Activated CD8-positive, alpha-beta memory T cell treated with anti-CD3 and anti-CD28 coated beads, Interleukin-2, amount 50 U/mL, for 24 hours (primary cell): ENCODE results near the gene GBF1.
A peak's percentile ranks its signal among the peaks of the same experiment; 100 is the strongest.

Experiments
- DNase-seq: peaks from one replicate; pipeline ENCODE4 v3.0.0-alpha.2; 2020; ENCODE audit errors: extremely low read depth

GBF1 gene

GRCh38 chr10:102352066-102352715 is 106.9 kb downstream of the GBF1 start:
- peak; percentile 37 for DNase-seq

GRCh38 chr10:102354451-102354850 is 109.1 kb downstream of the GBF1 start:
- no peak for DNase-seq

DNA sequence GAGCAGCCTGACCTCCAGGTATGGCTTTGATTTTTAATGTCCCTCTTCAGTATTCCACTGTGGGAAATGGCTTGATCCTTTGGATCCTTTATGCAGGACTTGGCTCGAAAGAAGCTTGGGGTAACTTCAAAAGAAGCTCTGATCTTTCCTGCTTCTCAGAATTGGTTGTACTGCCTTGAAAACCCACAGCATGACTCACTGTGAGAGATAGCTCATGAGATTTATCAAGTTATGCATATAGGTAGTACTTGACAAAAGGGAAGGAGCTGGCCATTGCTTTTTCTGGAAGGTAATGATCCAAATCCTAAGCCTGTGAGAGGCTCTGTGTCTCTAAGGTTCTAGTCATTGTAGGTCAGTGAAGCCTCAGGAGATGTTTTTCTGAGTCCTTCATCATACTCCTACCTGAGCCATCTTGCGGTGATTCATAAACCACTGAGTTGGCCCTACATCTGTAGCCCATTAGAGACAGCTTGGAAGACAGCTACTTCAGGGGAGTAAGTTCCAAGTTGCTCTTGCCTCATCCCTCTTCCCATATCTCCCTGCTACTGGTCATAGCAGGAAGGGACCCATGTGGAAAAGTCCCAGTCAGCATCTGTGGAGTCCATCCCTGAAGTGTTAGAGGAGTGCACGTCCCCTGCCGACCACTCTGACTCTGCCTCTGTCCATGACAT is 113.5 kb downstream of the GBF1 start:
- DNase-seq = no peak

DNA sequence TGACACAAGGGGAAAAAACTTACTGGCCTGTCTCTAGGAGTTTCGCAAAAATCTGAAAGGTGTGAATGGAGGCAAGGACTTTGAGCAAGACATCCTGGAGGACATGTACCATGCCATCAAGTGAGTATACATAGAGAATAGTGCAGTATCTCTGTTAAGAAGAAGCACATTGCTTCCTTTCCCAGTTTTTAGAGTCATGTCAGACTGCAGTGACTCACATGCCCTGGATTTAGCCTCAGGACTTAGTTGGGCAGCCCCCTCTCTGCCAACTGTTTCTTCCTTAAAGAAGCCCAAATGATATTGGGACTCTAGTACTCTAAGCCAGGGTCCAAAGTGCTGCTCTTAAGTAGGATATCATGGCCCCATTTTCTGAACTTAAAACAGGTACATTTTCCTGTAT is 122.1 kb downstream of the GBF1 start:
- DNase-seq = no peak

DNA sequence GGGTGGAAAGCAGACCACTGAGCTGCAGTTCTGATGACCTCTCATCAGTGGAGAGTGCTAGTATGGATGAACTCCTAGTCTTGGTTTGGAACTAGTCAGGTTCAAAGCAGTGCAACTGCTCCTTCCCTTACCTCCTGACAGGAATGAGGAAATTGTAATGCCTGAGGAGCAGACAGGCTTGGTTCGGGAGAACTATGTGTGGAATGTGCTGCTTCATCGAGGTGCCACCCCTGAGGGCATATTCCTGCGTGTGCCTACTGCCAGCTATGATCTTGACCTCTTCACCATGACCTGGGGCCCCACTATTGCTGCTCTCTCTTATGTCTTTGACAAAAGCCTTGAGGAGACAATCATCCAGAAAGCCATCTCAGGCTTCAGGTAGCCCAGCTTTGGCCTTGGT is 122.7 kb downstream of the GBF1 start:
- DNase-seq = no peak

DNA sequence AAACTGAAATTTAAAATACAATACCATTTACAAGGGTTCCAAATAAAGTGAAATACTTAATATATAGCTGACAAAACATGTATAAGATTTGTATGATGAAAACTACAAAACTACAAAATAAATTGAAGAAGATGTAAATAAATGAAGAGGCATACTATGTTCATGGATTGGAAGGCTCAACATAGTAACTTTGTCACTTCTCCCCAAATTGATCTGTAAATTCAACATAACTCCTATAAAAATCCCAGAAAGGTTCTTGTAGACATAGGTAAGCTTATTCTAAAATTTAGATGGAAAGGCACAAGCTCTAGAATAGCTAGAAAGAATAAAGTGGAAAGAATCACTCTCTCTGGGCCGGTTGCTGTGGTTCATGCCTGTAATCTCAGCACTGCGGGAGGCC is 126.0 kb downstream of the GBF1 start:
- DNase-seq = no peak

DNA sequence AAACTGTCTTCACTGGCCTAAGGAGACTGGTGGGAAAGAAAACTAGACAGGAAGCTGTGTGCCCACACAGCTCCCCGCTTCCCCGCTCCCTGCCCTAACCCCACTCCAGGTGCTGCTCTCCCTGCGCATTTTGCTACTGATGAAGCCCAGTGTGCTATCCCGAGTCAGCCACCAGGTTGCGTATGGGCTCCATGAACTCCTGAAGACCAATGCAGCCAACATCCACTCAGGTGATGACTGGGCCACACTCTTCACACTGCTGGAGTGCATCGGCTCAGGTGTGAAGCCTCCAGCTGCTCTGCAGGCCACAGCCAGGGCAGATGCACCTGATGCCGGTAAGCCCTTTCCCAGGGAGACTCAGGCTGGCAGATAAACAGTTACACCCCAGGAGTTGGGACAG is 129.9 kb downstream of the GBF1 start:
- no peak for DNase-seq

DNA sequence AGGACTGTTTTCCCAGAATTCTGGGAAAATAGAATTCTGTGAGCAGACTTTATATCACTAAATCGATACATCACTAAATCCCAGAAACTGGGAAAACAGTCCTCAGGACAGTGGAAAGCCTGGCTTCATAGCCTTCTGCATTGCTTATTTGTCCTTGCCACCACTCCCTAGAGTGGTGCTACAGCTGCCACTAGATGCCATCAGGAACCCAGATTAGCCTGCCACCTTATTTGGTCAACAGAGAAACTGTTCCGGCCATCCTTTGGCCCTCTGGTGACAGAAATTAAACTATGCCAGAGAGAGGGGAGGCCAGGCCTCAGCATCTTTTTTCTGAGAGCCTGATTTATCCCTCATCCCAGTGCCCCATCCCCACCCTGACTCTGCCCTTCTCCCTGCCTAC is 130.5 kb downstream of the GBF1 start:
- DNase-seq = no peak

DNA sequence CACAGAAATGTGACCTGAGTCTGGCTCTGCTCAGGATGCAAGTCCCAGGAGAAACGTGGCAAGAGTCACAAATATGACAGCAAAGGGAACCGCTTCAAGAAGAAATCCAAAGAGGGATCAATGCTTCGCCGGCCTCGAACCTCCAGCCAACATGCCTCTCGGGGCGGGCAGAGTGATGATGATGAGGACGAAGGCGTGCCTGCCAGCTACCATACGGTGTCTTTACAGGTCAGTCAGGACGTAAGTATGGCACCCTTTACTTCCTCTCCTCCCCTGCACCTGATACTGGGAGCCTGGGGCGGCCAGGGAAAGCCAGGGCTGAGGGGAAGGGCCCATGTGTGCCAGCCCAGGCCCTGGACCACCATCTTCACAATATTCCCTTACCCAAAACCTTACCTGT is 131.6 kb downstream of the GBF1 start:
- DNase-seq = no peak

DNA sequence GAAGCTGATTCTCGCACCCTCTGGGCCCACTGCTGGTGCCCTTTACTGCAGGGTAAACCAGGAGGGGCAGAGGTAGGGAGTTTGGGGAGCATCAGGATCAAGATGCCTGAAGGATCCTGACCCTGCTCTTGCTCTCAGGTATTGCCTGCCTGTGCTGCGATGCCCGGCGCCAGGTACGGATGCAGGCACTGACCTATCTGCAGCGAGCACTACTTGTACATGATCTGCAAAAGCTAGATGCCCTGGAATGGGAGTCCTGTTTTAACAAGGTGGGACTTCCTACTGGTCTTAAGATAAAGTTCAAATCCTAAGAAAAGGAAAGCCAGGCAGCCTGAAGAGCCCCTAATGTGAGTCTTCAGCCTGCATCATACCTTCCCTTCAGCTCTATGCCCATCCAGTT is 134.1 kb downstream of the GBF1 start:
- no peak for DNase-seq

DNA sequence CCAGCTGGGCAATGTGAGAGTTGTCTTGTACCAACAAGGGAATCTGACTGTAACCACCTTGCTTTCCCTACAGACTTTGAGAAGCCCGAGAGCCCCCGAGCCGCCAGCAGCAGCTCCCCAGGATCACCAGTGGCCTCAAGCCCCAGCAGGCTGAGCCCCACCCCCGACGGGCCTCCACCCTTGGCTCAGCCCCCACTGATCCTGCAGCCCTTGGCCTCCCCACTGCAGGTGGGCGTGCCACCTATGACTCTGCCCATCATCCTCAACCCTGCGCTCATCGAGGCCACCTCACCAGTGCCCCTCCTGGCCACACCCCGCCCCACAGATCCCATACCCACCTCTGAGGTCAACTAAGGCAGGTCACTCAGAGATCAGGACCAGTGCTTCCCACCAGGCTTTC is 136.7 kb downstream of the GBF1 start:
- DNase-seq = no peak

- DNase-seq = no peak
Observed at GRCh38 chr10:102382871-102383270, 137.5 kb downstream of the GBF1 start.

DNA sequence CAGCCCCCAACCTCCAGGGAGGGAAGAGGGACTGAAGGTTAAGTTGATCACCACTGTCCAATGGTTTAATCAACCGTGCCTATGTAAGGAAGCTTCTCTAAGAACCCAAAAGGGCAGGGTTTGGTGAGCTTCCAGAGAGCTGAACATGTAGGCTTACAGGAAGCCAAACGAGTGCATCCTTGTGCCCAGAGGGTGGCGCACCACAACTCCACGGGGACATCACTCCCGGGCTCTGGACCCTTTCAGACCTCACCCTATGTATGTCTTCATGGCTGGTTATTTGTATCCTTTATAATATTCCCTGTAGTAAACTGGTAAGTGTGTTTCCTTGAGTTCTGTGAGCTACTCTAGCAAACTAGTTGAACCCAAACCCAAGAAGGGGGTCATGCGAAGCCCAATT is 138.7 kb downstream of the GBF1 start:
- no peak for DNase-seq

DNA sequence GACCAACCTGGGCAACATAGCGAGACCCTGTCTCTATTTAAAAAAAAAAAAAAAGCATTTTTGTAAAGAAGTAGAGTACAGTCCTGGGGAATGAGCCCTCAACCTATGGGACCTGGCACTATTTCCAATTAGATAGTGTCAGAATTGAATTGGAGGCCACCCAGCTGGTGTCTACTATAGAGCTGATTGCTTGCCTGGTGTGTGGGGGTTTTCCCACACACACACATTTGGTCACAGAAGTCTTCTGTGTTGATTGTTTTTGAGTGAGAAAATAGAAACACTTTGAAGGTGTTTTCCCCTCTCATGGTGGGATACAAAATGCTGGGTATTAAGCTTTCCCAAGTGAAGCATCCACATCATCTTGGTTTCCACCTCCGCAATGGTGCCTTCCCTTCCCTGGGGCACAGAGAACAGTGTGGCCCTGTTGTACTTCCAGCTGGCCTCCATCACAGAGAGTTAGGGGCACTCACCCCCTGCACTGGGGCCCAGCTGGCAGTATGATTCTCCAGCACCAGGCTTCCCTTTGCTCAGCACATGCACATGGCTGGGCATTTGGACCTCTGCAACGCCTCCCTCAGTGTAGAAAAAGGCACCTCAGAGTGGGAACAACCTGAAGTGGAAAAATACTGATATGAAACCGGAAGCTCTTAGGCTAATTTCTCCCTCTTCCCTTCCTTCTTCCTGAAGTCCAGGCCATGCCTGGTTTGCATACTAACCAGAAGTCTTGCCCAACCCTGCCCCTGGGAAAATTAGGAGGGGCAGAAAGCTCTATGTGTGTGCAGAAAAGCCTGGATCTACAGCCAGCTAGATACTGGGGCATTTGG is 139.5 kb downstream of the GBF1 start:
- DNase-seq = no peak

GRCh38 chr10:102389894-102390293 is 144.6 kb downstream of the GBF1 start:
- no peak for DNase-seq

DNA sequence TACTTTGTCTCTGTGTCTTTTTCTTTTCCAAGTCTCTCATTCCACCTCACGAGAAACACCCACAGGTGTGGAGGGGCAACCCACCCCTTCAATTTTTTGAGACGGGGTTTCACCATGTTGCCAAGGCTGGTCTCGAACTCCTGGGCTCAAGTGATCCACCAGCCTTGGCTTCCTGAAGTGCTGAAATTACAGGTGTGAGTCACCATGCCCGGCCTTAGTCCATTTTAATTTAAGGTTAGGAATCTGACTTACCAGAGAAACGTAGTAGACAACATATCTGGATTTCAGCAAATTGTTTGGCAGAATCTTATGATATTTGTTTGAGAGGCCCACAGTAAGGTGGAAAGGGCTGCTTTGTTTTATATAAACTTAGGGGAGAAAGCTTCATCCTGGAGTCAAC is 147.0 kb downstream of the GBF1 start:
- no peak for DNase-seq

DNA sequence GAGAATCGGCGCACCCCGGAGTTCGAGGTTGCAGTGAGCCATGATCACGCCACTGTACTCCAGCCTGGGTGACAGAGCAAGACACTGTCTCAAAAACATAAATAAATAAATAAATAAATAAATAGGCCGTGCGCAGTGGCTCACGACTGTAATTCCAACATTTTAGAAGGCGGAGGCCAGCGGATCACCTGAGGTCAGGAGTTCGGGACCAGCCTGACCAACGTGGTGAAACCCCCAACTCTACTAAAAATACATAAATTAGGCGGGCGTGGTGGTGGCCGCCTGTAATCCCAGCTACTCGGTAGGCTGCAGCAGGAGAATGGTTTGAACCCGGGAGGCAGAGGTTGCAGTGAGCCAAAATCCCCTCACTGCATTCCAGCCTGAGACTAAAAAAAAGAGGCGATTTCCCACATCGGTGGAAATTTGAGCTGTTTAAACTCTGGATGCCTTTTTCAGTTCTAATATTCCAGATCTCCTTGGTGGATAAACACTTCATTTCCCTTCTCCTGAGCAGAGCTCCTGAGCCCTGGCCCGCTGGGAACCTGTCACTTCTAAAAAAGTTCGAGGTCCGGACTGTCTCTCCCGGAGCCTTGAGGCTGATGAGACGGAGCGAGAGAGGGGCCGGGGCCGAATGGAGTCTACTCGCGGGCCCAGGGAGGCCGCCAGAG is 148.2 kb downstream of the GBF1 start:
- DNase-seq = no peak

GRCh38 chr10:102394079-102394800 is 148.9 kb downstream of the GBF1 start:
- peak; percentile 99 for DNase-seq

DNA sequence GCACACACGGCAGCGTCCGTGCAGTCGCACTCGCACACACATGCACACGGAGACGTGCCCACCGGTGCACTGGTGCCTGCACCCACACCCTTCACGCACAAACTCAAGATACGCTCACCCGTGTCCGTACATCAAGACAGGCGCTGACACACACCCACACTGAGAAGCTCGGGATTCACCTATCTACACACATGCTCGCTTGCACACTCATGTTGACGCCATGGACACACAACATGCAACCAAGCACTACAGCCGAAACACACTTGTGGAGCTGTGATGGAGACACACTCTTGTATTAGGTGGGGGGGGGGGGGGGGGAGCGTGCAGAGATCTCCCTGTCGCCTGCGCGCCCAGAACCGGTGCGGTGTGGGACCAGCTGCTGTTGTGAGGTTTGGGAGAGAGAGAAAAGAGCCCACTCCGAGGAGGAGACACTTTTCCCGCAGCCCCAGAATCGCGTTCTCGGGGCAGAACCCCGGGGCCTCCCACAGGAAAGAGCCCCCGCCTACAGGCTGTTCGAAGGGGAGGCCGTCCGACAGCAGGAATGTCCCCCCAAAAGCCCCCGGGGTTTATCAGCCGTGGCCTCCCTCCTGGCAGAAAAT is 149.6 kb downstream of the GBF1 start:
- peak; percentile 31 for DNase-seq

DNA sequence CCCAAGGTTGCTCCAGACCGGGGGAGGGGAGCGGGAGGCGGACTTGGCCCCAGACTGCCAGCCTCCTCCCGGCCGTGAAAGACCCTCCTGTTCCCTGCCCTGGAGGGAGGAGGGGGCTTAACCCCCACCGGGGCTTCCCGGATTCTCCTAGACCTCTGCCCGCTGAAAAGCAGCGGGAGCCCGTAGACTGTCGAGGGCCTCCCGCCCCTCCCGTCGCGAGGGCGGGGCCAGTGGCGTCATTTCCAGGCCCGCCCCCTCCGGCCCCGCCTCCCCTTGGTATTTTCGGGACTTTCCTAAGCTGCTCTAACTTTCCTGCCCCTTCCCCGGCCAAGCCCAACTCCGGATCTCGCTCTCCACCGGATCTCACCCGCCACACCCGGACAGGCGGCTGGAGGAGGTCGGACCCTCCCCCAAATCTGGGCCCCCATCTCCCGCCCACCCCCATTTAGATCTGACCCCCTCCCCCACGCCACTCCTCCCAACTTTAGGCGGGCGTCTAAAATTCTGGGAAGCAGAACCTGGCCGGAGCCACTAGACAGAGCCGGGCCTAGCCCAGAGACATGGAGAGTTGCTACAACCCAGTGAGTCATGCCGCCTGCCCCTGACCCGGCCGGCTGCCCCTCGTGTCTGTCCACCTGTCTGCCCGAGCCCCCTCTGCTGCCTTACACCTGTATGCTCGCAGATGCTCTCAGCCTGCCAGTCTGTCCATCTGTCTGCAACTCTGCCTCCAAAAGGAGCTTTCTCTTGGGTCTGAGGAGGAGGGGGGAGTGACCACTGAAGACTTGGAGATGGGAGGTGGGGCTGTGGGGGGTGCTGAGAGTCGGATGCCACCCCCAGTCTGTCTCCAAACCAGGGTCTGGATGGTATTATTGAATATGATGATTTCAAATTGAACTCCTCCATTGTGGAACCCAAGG is 150.3 kb downstream of the GBF1 start, which contains the start of gene NFKB2:
TSS of gene NFKB2 (plus strand) at position 306 of the 917 bp plus-strand sequence. CDS start at position 561, 255 bp downstream.
- peak; percentile 76 for DNase-seq
